Stimulated activated CD8-positive, alpha-beta memory T cell treated with anti-CD3 and anti-CD28 coated beads, Interleukin-12 subunit alpha, Interleukin-12 subunit beta, amount 100 ng/mL, for 1 hour (primary cell): ENCODE results near the gene PPP3R2.
"Not testable (repeated sequence)": the region's sequence is repeated elsewhere in the genome, so short reads cannot be mapped to it uniquely, and the experiment has no call there.

Experiments used
- DNase-seq: peaks from one replicate; pipeline ENCODE4 v3.0.0-alpha.2; 2020; ENCODE audit warnings: low read depth

Gene PPP3R2

GRCh38 chr9:101587332-101588043 is 7.3 kb downstream of the PPP3R2 start:
- DNase-seq, result no peak

- no peak for DNase-seq
These were observed 8.1 kb downstream of the PPP3R2 start for GRCh38 chr9:101586651-101587050.

GRCh38 chr9:101585740-101586139 is 9.0 kb downstream of the PPP3R2 start:
- DNase-seq, result no peak

- DNase-seq, result no peak
These were observed 12.2 kb downstream of the PPP3R2 start for GRCh38 chr9:101582553-101582952.

GRCh38 chr9:101579711-101580545 is 14.8 kb downstream of the PPP3R2 start:
- no peak for DNase-seq

- DNase-seq, result no peak
These were observed 16.4 kb downstream of the PPP3R2 start for GRCh38 chr9:101578378-101578777.

- no peak for DNase-seq
These were observed 19.9 kb downstream of the PPP3R2 start for GRCh38 chr9:101574731-101575333.

GRCh38 chr9:101572316-101572715 is 22.5 kb downstream of the PPP3R2 start:
- no peak for DNase-seq

- no peak for DNase-seq
These were observed 23.7 kb downstream of the PPP3R2 start for GRCh38 chr9:101571114-101571513.

GRCh38 chr9:101569741-101570501 is 24.8 kb downstream of the PPP3R2 start:
- no peak for DNase-seq

GRCh38 chr9:101567725-101568350 is 26.9 kb downstream of the PPP3R2 start:
- no peak for DNase-seq

- DNase-seq, result no peak
These were observed 27.7 kb downstream of the PPP3R2 start for GRCh38 chr9:101566904-101567724.

- no peak for DNase-seq
These were observed 30.5 kb downstream of the PPP3R2 start for GRCh38 chr9:101564252-101564651.

GRCh38 chr9:101562966-101563365 is 31.8 kb downstream of the PPP3R2 start:
- no peak for DNase-seq

- no peak for DNase-seq
These were observed 33.0 kb downstream of the PPP3R2 start for GRCh38 chr9:101561740-101562139.

GRCh38 chr9:101549472-101550098 is 45.2 kb downstream of the PPP3R2 start:
- DNase-seq, result not testable (repeated sequence)

- DNase-seq, result no peak
These were observed 51.6 kb downstream of the PPP3R2 start for GRCh38 chr9:101543098-101543735.
